Mucosa of descending colon (tissue), 3 donors: ENCODE results near the gene ANKRD44. TPM values are rescaled to one million over a fixed set of nuclear protein-coding genes. Genes with fewer than 3 reads are reported as not detected.

Experiments used
- ATAC-seq: fragments of 200-7000 bp; cut with Tn5 transposase; one replicate; pipeline ENCODE4 v1.9.1; 2020; ENCODE audit warnings: mild to moderate bottlenecking, moderate library complexity
- DNase-seq, 3 donors: peaks; one replicate each; pipeline ENCODE4 v3.0.0-alpha.2; 2020
- H3K36me3 ChIP-seq: fragments of 200-600 bp; one replicate; pipeline ENCODE4 v1.8.0; 2021; ENCODE audit warnings: low read depth, mild to moderate bottlenecking
- H3K4me1 ChIP-seq: fragments of 200-600 bp; one replicate; pipeline ENCODE4 v1.8.0; 2021; ENCODE audit warnings: low read depth, mild to moderate bottlenecking
- H3K4me3 ChIP-seq: fragments of 200-600 bp; one replicate; pipeline ENCODE4 v1.8.0; 2021; ENCODE audit warnings: mild to moderate bottlenecking
- H3K9me3 ChIP-seq: fragments of 200-600 bp; one replicate; pipeline ENCODE4 v1.8.0; 2021; ENCODE audit warnings: mild to moderate bottlenecking
- CTCF ChIP-seq: fragments of 200-600 bp; IDR thresholded peaks from one replicate; pipeline ENCODE4 v1.8.0; 2022; ENCODE audit warnings: antibody characterized with exemption, mild to moderate bottlenecking
- intact Hi-C, 2 donors: fragments of 100-400 bp; cut with DNase I in 1 of 2; cut with micrococcal nuclease in 1 of 2; formaldehyde crosslinking; loops; one replicate each; pipeline versions ENCODE4 v1.11.0 to v1.11.1; 2022; cut with DNase I, micrococcal nuclease
- total RNA-seq, 3 donors: library from RNA; stranded (reverse); fragmentation: NEBNext Ultra II Directional in 2 of 3; extraction: Animal tissue kit (Norgen Biotek cat#: 25700) in 2 of 3; gene quantifications; one replicate each; pipeline versions ENCODE4 v1.2.1 to v1.2.4, GENCODE V29; 2021 to 2023
- donor health status: DM: no; HTN: no; CAD: no; lungs with moderate emphysema.
- donor health status: DM: no; HTN: no; CAD: no.
- donor health status: DM: no; HTN: yes; CAD: no.

The ANKRD44 gene
- total RNA-seq, 3 donors from 2014 or later, result 9.7 to 25.7 (median 13.7) TPM

GRCh38 chr2:196992466-196992865 lies 318.1 kb downstream of the ANKRD44 start:
- intact Hi-C loops, result no loop called here
- Histone ChIP-seq H3K9me3 (no peaks in the 10 kb centered on the region), H3K4me1 (peaks cover 4% of the 10 kb centered on the region), H3K4me3 (no peak overlapping the region), H3K36me3 (no peaks in the 10 kb centered on the region)
- no peak for TF ChIP-seq CTCF
- DNase-seq, result no peak
- ATAC-seq, result no peak

GRCh38 chr2:196990788-196991461 lies 319.7 kb downstream of the ANKRD44 start:
- Histone ChIP-seq H3K9me3 (no peaks in the 10 kb centered on the region), H3K4me1 (peaks cover 4% of the 10 kb centered on the region), H3K4me3 (no peak overlapping the region), H3K36me3 (no peaks in the 10 kb centered on the region)
- intact Hi-C loops, result no loop called here
- DNase-seq (no peak), ATAC-seq (no peak)
- TF ChIP-seq CTCF, result no peak

GRCh38 chr2:196990092-196990491 lies 320.5 kb downstream of the ANKRD44 start:
- intact Hi-C loops, result no loop called here

GRCh38 chr2:196989496-196989895 lies 321.1 kb downstream of the ANKRD44 start:
- no peak for ATAC-seq
- Histone ChIP-seq H3K4me3 (no peak overlapping the region), H3K36me3 (no peaks in the 10 kb centered on the region), H3K9me3 (no peaks in the 10 kb centered on the region), H3K4me1 (peaks cover 4% of the 10 kb centered on the region)
- no peak for TF ChIP-seq CTCF
- no peak for DNase-seq
- intact Hi-C loops, result no loop called here

More at GRCh38 chr2:196990092-196990491, 320.5 kb downstream of the ANKRD44 start:
- H3K36me3 ChIP-seq, result no peaks in the 10 kb centered on the region
- no peak for TF ChIP-seq CTCF
- H3K4me3 ChIP-seq, result no peak overlapping the region
- DNase-seq (no peak), ATAC-seq (no peak)
- peaks cover 4% of the 10 kb centered on the region for H3K4me1 ChIP-seq
- no peaks in the 10 kb centered on the region for H3K9me3 ChIP-seq

- DNase-seq, result no peak
- no peak for TF ChIP-seq CTCF
- Histone ChIP-seq H3K36me3 (no peaks in the 10 kb centered on the region), H3K9me3 (no peaks in the 10 kb centered on the region), H3K4me3 (no peak overlapping the region), H3K4me1 (peaks cover 4% of the 10 kb centered on the region)
- intact Hi-C loops, result no loop called here
- ATAC-seq, result no peak
Measured at GRCh38 chr2:196988639-196989038, 321.9 kb downstream of the ANKRD44 start.
